Body of pancreas (tissue), 4 donors: ENCODE measurements around the gene TRIM16.
"Not testable (repeated sequence)": the region's sequence is repeated elsewhere in the genome, so short reads cannot be mapped to it uniquely, and the experiment has no call there.

Experiments
- CTCF ChIP-seq, 7 experiments: fragments of 450-650 bp in 4 of 7; fragments of 200-600 bp in 3 of 7; sonication (generic) in 3 of 7; IDR thresholded peaks; one replicate each; pipeline ENCODE4 v1.5.1; 2016 to 2019; ENCODE audit warnings: antibody characterized with exemption in 7 of 7
- POLR2A ChIP-seq, 3 donors: fragments of 450-650 bp; IDR thresholded peaks; one replicate each; pipeline ENCODE4 v1.6.1; 2016; ENCODE audit warnings: antibody characterized with exemption in 3 of 3, mild to moderate bottlenecking in 2 of 3

GRCh38 chr17:15683135-15683534 is 976 bp downstream of the TRIM16 start:
- not testable (repeated sequence) for TF ChIP-seq CTCF, POLR2A (IDR thresholded peaks at IDR 0.05)
